B cell (primary cell): ENCODE measurements around the gene NTRK3.

Experiments
- EZH2 ChIP-seq: IDR thresholded peaks from 2 replicates; pipeline ENCODE4 v1.6.1; 2012; ENCODE audit warnings: borderline replicate concordance, low read depth, mild to moderate bottlenecking, moderate library complexity, low read length; ENCODE audit not compliant: insufficient read depth, poor library complexity, severe bottlenecking
- TF ChIP-seq, protein P1 (sequence below): fragments of 200-600 bp; IDR thresholded peaks from one replicate; pipeline ENCODE4 v1.8.0; 2022; ENCODE audit warnings: antibody characterized with exemption, mild to moderate bottlenecking

DNA sequence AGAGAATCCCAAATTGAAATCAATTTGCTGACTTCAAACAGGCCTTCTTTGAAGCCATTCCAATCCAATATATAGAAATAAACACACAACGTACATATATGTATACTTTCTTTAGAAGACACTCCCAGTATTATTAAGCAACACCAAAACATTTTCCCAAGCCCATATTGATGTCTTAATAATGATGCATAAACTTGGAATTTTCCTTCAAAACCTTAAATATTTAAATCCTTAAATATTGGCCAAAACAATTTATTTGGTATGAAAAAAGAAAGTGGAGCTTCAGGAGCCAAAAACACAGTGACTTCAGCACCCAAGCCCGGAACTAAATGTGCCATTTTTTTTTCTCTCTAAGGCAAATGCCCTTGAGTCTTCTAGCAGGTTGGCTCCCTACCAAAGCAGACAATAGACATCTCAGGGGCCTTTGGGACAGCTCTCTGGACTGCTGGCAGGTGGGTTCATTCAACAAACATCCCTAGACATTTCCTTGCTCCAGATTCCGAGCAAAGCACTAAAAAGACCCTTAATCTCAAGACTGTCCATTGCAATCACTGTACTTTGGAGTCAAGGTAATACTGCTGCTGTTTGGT, 384.7 kb downstream of the NTRK3 start:
- TF ChIP-seq, protein P1, sequence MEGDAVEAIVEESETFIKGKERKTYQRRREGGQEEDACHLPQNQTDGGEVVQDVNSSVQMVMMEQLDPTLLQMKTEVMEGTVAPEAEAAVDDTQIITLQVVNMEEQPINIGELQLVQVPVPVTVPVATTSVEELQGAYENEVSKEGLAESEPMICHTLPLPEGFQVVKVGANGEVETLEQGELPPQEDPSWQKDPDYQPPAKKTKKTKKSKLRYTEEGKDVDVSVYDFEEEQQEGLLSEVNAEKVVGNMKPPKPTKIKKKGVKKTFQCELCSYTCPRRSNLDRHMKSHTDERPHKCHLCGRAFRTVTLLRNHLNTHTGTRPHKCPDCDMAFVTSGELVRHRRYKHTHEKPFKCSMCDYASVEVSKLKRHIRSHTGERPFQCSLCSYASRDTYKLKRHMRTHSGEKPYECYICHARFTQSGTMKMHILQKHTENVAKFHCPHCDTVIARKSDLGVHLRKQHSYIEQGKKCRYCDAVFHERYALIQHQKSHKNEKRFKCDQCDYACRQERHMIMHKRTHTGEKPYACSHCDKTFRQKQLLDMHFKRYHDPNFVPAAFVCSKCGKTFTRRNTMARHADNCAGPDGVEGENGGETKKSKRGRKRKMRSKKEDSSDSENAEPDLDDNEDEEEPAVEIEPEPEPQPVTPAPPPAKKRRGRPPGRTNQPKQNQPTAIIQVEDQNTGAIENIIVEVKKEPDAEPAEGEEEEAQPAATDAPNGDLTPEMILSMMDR, result no peak
- TF ChIP-seq EZH2, result no peak
